HepG2 (cell line): ENCODE measurements around the gene GMPPA. TPM values are rescaled to one million over a fixed set of nuclear protein-coding genes. Genes with fewer than 3 reads are reported as not detected.

Experiments
- DR1 ChIP-seq: sonication (generic); formaldehyde crosslinking; IDR thresholded peaks from 2 replicates; pipeline ENCODE4 v1.8.0; 2021; ENCODE audit warnings: mild to moderate bottlenecking, missing genetic modification reagents, inconsistent platforms
- ISX ChIP-seq: sonication (generic); formaldehyde crosslinking; conservative IDR thresholded peaks from 2 replicates; pipeline ENCODE4 v1.5.0; 2020; ENCODE audit warnings: missing genetic modification reagents
- NR2F2 ChIP-seq: IDR thresholded peaks from 2 replicates; pipeline ENCODE4 v1.6.1; 2012; ENCODE audit warnings: low read depth, inconsistent platforms, borderline replicate concordance
- SETDB1 ChIP-seq: sonication (generic); formaldehyde crosslinking; IDR thresholded peaks from 2 replicates; pipeline ENCODE4 v1.5.1; 2020; ENCODE audit warnings: missing genetic modification reagents, mild to moderate bottlenecking, borderline replicate concordance
- SNRNP70 ChIP-seq: fragments of 200-400 bp; formaldehyde crosslinking; IDR thresholded peaks from 2 replicates; pipeline ENCODE4 v1.6.1; 2017; ENCODE audit warnings: mild to moderate bottlenecking, low read depth, low read length, moderate library complexity
- TBX3 ChIP-seq: fragments of 450-650 bp; IDR thresholded peaks from 2 replicates; pipeline ENCODE4 v1.6.1; 2017; ENCODE audit warnings: antibody characterized with exemption, mild to moderate bottlenecking, inconsistent platforms, borderline replicate concordance
- TFAP4 ChIP-seq: sonication (generic); IDR thresholded peaks from 2 replicates; pipeline ENCODE4 v1.6.1; 2016; ENCODE audit warnings: low read depth, borderline replicate concordance
- ZFP36L1 ChIP-seq: sonication (generic); formaldehyde crosslinking; IDR thresholded peaks from 2 replicates; pipeline ENCODE4 v1.8.0; 2022; ENCODE audit warnings: mild to moderate bottlenecking, missing genetic modification reagents, moderate library complexity
- ZFYVE20 ChIP-seq: sonication (generic); formaldehyde crosslinking; IDR thresholded peaks from 2 replicates; pipeline ENCODE4 v1.8.0; 2023; ENCODE audit warnings: low read depth, mild to moderate bottlenecking, moderate library complexity, missing genetic modification reagents, borderline replicate concordance
- ZHX2 ChIP-seq, 2 experiments: sonication (generic) in 1 of 2; formaldehyde crosslinking in 1 of 2; IDR thresholded peaks; 2 replicates each; pipeline versions ENCODE4 v1.6.1 to v1.9.0; 2014 to 2022; ENCODE audit warnings: antibody characterized with exemption in 1 of 2, borderline replicate concordance in 1 of 2, inconsistent platforms in 1 of 2, low read depth in 1 of 2, missing genetic modification reagents in 1 of 2
- ZNF230 ChIP-seq: sonication (generic); formaldehyde crosslinking; IDR thresholded peaks from 2 replicates; pipeline ENCODE4 v1.4.0; 2020; ENCODE audit warnings: mild to moderate bottlenecking, missing genetic modification reagents
- ZNF501 ChIP-seq: sonication (generic); formaldehyde crosslinking; IDR thresholded peaks from 2 replicates; pipeline ENCODE4 v1.5.1; 2020; ENCODE audit warnings: mild to moderate bottlenecking, moderate library complexity, missing genetic modification reagents
- ZNF713 ChIP-seq: sonication (generic); formaldehyde crosslinking; IDR thresholded peaks from 2 replicates; pipeline ENCODE4 v1.4.0; 2020; ENCODE audit warnings: mild to moderate bottlenecking, missing genetic modification reagents
- ZNF839 ChIP-seq: sonication (generic); formaldehyde crosslinking; IDR thresholded peaks from 2 replicates; pipeline ENCODE4 v1.4.0; 2020; ENCODE audit warnings: missing genetic modification reagents, mild to moderate bottlenecking, borderline replicate concordance
- polyA plus RNA-seq, 8 experiments: library from polyadenylated mRNA; depleted of rRNA in 3 of 8; stranded (reverse) in 7 of 8; unstranded in 1 of 8; fragments of >200 nt; fragmentation: Illumina TruSeq in 4 of 8; extraction: Trizol in 4 of 8; gene quantifications; 2 replicates each; pipeline versions ENCODE4 v1.2.1 to v1.2.3, GENCODE V29; 2011 to 2016; ENCODE audit warnings: low read depth in 4 of 8, missing spikeins in 1 of 8, mixed read lengths in 1 of 8; ENCODE audit not compliant: insufficient read depth in 1 of 8
- total RNA-seq, 5 experiments: library from RNA; depleted of rRNA; stranded (reverse); fragments of >200 nt; fragmentation: Illumina TruSeq; extraction: Trizol; gene quantifications; 2 replicates each; pipeline ENCODE4 v1.2.3, GENCODE V29; 2016; ENCODE audit warnings: low read depth in 1 of 5
- TF ChIP-seq, protein P1 (sequence below): sonication (generic); formaldehyde crosslinking; IDR thresholded peaks from 2 replicates; pipeline ENCODE4 v1.5.0; 2020; ENCODE audit warnings: mild to moderate bottlenecking, missing genetic modification reagents, borderline replicate concordance
- TF ChIP-seq, protein P2 (sequence below): sonication (generic); formaldehyde crosslinking; IDR thresholded peaks from 2 replicates; pipeline ENCODE4 v1.4.0; 2020; ENCODE audit warnings: missing genetic modification reagents, low read depth, mild to moderate bottlenecking, borderline replicate concordance
- TF ChIP-seq, protein P3 (sequence below): sonication (generic); formaldehyde crosslinking; IDR thresholded peaks from 2 replicates; pipeline ENCODE4 v1.8.1; 2023; ENCODE audit warnings: mild to moderate bottlenecking, inconsistent platforms, moderate library complexity, missing genetic modification reagents, borderline replicate concordance

GMPPA gene
- total and polyA plus RNA-seq, 2 of the 13 experiments (the other 11 are each of a cell fraction or from before 2014, with no cell fraction given), result 81.1 to 106 TPM

- TF ChIP-seq TFAP4, result peak; percentile 77
- TF ChIP-seq ZNF501 (CRISPR knock-in tag), result no peak
- TF ChIP-seq SETDB1 (CRISPR knock-in tag), result no peak
- no peak for TF ChIP-seq DR1 (CRISPR knock-in tag)
- no peak for TF ChIP-seq ZNF713
- no peak for TF ChIP-seq ZFYVE20 (CRISPR knock-in tag)
- no peak for TF ChIP-seq ZNF230 (CRISPR knock-in tag)
- TF ChIP-seq TBX3, result no peak
- TF ChIP-seq ZHX2 (IDR thresholded peaks at IDR 0.05; ENCODE audit: low read depth), result no peak
- no peak for TF ChIP-seq ZHX2 (CRISPR knock-in tag; IDR thresholded peaks at IDR 0.05; ENCODE audit: borderline replicate concordance)
- no peak for TF ChIP-seq ZFP36L1 (CRISPR knock-in tag)
- TF ChIP-seq, protein P1, sequence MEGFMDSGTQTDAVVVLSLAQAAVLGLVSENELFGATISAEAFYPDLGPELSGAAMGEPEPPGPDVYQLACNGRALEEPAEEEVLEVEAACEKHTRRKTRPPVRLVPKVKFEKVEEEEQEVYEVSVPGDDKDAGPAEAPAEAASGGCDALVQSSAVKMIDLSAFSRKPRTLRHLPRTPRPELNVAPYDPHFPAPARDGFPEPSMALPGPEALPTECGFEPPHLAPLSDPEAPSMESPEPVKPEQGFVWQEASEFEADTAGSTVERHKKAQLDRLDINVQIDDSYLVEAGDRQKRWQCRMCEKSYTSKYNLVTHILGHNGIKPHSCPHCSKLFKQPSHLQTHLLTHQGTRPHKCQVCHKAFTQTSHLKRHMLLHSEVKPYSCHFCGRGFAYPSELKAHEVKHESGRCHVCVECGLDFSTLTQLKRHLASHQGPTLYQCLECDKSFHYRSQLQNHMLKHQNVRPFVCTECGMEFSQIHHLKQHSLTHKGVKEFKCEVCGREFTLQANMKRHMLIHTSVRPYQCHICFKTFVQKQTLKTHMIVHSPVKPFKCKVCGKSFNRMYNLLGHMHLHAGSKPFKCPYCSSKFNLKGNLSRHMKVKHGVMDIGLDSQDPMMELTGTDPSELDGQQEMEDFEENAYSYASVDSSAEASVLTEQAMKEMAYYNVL (CRISPR knock-in tag), result 0 out of 2 replicates have a peak, but pooled peaks have one; percentile 27
- no peak for TF ChIP-seq NR2F2
- no peak for TF ChIP-seq ZNF839
- TF ChIP-seq SNRNP70, result no peak
- TF ChIP-seq, protein P2, sequence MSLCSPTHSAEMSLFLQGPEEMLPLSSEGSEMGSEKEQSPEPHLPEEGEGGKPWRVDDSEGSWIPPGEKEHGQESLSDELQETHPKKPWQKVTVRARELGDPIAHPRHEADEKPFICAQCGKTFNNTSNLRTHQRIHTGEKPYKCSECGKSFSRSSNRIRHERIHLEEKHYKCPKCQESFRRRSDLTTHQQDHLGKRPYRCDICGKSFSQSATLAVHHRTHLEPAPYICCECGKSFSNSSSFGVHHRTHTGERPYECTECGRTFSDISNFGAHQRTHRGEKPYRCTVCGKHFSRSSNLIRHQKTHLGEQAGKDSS (CRISPR knock-in tag), result no peak
- TF ChIP-seq, protein P3, sequence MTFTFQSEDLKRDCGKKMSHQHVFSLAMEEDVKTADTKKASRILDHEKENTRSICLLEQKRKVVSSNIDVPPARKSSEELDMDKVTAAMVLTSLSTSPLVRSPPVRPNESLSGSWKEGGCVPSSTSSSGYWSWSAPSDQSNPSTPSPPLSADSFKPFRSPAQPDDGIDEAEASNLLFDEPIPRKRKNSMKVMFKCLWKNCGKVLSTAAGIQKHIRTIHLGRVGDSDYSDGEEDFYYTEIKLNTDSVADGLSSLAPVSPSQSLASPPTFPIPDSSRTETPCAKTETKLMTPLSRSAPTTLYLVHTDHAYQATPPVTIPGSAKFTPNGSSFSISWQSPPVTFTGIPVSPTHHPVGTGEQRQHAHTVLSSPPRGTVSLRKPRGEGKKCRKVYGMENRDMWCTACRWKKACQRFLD (CRISPR knock-in tag), result no peak
- no peak for TF ChIP-seq ISX
Measured at GRCh38 chr2:219512524-219513216, 14.0 kb downstream of the GMPPA start (continued).
